Karpas-422 (cell line): ENCODE data around the gene GLT6D1. TPM values are rescaled to one million over a fixed set of nuclear protein-coding genes. Genes with fewer than 3 reads are reported as not detected.

ENCODE experiments used
- DNase-seq: peaks from one replicate; pipeline ENCODE4 v3.0.0-alpha.2; 2015
- H2AFZ ChIP-seq: fragments of 200-600 bp; sonication (generic); 2 replicates; pipeline ENCODE4 v1.6.1; 2014; ENCODE audit warnings: antibody characterized with exemption, low read length, mixed read lengths
- H3K27ac ChIP-seq: fragments of 200-600 bp; sonication (generic); 2 replicates; pipeline ENCODE4 v1.5.1; 2014; ENCODE audit warnings: mild to moderate bottlenecking, low read length, moderate library complexity
- H3K27me3 ChIP-seq: fragments of 200-600 bp; sonication (generic); 2 replicates; pipeline ENCODE4 v1.6.1; 2014; ENCODE audit warnings: low read length, mixed read lengths
- H3K36me3 ChIP-seq: fragments of 200-600 bp; sonication (generic); 2 replicates; pipeline ENCODE4 v1.6.1; 2014; ENCODE audit warnings: low read length, mixed read lengths; ENCODE audit not compliant: insufficient read depth
- H3K4me1 ChIP-seq: fragments of 200-600 bp; sonication (generic); 2 replicates; pipeline ENCODE4 v1.6.1; 2014; ENCODE audit warnings: mild to moderate bottlenecking, low read length, mixed read lengths
- H3K4me2 ChIP-seq: fragments of 200-600 bp; sonication (generic); 2 replicates; pipeline ENCODE4 v1.6.1; 2014; ENCODE audit warnings: low read length, low read depth, mild to moderate bottlenecking; ENCODE audit not compliant: poor library complexity, severe bottlenecking
- H3K4me3 ChIP-seq: fragments of 200-600 bp; sonication (generic); 2 replicates; pipeline ENCODE4 v1.5.1; 2014; ENCODE audit warnings: mild to moderate bottlenecking, antibody characterized with exemption, low read length, mixed read lengths
- H3K79me2 ChIP-seq: fragments of 200-600 bp; sonication (generic); 2 replicates; pipeline ENCODE4 v1.6.1; 2014; ENCODE audit warnings: mild to moderate bottlenecking, low read length, mixed read lengths
- H3K9ac ChIP-seq: fragments of 200-600 bp; sonication (generic); 2 replicates; pipeline ENCODE4 v1.6.0; 2014; ENCODE audit warnings: low read length
- H3K9me2 ChIP-seq: fragments of 200-600 bp; sonication (generic), shearing (Covaris generic); replicated peaks from 2 replicates; pipeline ENCODE4 v1.6.0; 2014; ENCODE audit warnings: mild to moderate bottlenecking, low read length, moderate library complexity; ENCODE audit not compliant: insufficient read depth
- H3K9me3 ChIP-seq: fragments of 300-700, 200-600 bp; sonication (generic); 2 replicates; pipeline ENCODE4 v1.6.1; 2014; ENCODE audit warnings: low read length, mixed read lengths
- H4K20me1 ChIP-seq: fragments of 200-600 bp; sonication (generic); 2 replicates; pipeline ENCODE4 v1.6.1; 2014; ENCODE audit warnings: mild to moderate bottlenecking, antibody characterized with exemption, low read length, low read depth; ENCODE audit not compliant: insufficient read depth
- total RNA-seq: library from RNA; depleted of rRNA; stranded (reverse); fragments of >200 nt; shearing (Covaris generic); gene quantifications from 2 replicates; pipeline ENCODE4 v1.2.3, GENCODE V29; 2014; ENCODE audit warnings: low replicate concordance

The GLT6D1 gene
- total RNA-seq, 1 experiment from 2014 or later, result not detected

- Histone ChIP-seq H3K36me3 (no peaks in the 10 kb centered on the region), H2AFZ (no peak overlapping the region), H3K9me2 (no peaks in the 10 kb centered on the region), H3K27ac (no peak overlapping the region), H4K20me1 (no peaks in the 10 kb centered on the region), H3K9me3 (no peaks in the 10 kb centered on the region), H3K4me3 (no peak overlapping the region), H3K79me2 (no peaks in the 10 kb centered on the region), H3K4me1 (no peaks in the 10 kb centered on the region), H3K4me2 (no peak overlapping the region), H3K9ac (no peak overlapping the region), H3K27me3 (no peaks in the 10 kb centered on the region)
- DNase-seq, result no peak
Observed at GRCh38 chr9:135615666-135616618, 23.4 kb downstream of the GLT6D1 start.

- no peak overlapping the region for H3K27ac ChIP-seq
- H3K4me1 ChIP-seq, result no peaks in the 10 kb centered on the region
- no peak for DNase-seq
- no peak overlapping the region for H3K9ac ChIP-seq
- H4K20me1 ChIP-seq, result no peaks in the 10 kb centered on the region
- H3K4me2 ChIP-seq, result no peak overlapping the region
- H3K27me3 ChIP-seq, result no peaks in the 10 kb centered on the region
- no peaks in the 10 kb centered on the region for H3K79me2 ChIP-seq
- H3K4me3 ChIP-seq, result no peak overlapping the region
- no peak overlapping the region for H2AFZ ChIP-seq
- H3K9me2 ChIP-seq, result no peaks in the 10 kb centered on the region
- H3K9me3 ChIP-seq, result no peaks in the 10 kb centered on the region
- no peaks in the 10 kb centered on the region for H3K36me3 ChIP-seq
Observed at GRCh38 chr9:135614821-135615665, 24.3 kb downstream of the GLT6D1 start.

GRCh38 chr9:135613946-135614805 is 25.2 kb downstream of the GLT6D1 start:
- no peak for DNase-seq
- no peaks in the 10 kb centered on the region for H3K9me2 ChIP-seq
- no peaks in the 10 kb centered on the region for H3K9me3 ChIP-seq
- no peak overlapping the region for H3K27ac ChIP-seq
- H3K36me3 ChIP-seq, result no peaks in the 10 kb centered on the region
- no peaks in the 10 kb centered on the region for H3K27me3 ChIP-seq
- no peak overlapping the region for H3K9ac ChIP-seq
- no peaks in the 10 kb centered on the region for H3K79me2 ChIP-seq
- no peaks in the 10 kb centered on the region for H3K4me1 ChIP-seq
- no peak overlapping the region for H2AFZ ChIP-seq
- H4K20me1 ChIP-seq, result no peaks in the 10 kb centered on the region
- no peak overlapping the region for H3K4me3 ChIP-seq
- H3K4me2 ChIP-seq, result no peak overlapping the region

GRCh38 chr9:135612981-135613910 is 26.1 kb downstream of the GLT6D1 start:
- Histone ChIP-seq H3K9me2 (no peaks in the 10 kb centered on the region), H3K79me2 (no peaks in the 10 kb centered on the region), H3K27me3 (no peaks in the 10 kb centered on the region), H3K4me2 (no peak overlapping the region), H3K4me3 (no peak overlapping the region), H3K4me1 (no peaks in the 10 kb centered on the region), H2AFZ (no peak overlapping the region), H3K27ac (no peak overlapping the region), H3K9ac (no peak overlapping the region), H4K20me1 (no peaks in the 10 kb centered on the region), H3K9me3 (no peaks in the 10 kb centered on the region), H3K36me3 (no peaks in the 10 kb centered on the region)
- no peak for DNase-seq

GRCh38 chr9:135612437-135612836 is 26.9 kb downstream of the GLT6D1 start:
- H3K9ac ChIP-seq, result no peak overlapping the region
- DNase-seq, result no peak
- H3K9me3 ChIP-seq, result no peaks in the 10 kb centered on the region
- H3K36me3 ChIP-seq, result no peaks in the 10 kb centered on the region
- no peaks in the 10 kb centered on the region for H3K9me2 ChIP-seq
- H2AFZ ChIP-seq, result no peak overlapping the region
- no peaks in the 10 kb centered on the region for H3K27me3 ChIP-seq
- no peaks in the 10 kb centered on the region for H3K79me2 ChIP-seq
- no peak overlapping the region for H3K4me3 ChIP-seq
- H4K20me1 ChIP-seq, result no peaks in the 10 kb centered on the region
- no peaks in the 10 kb centered on the region for H3K4me1 ChIP-seq
- no peak overlapping the region for H3K27ac ChIP-seq
- no peak overlapping the region for H3K4me2 ChIP-seq

GRCh38 chr9:135611875-135612209 is 27.5 kb downstream of the GLT6D1 start:
- no peaks in the 10 kb centered on the region for H3K4me1 ChIP-seq
- H2AFZ ChIP-seq, result no peak overlapping the region
- H3K27me3 ChIP-seq, result no peaks in the 10 kb centered on the region
- no peak for DNase-seq
- no peak overlapping the region for H3K4me3 ChIP-seq
- H3K4me2 ChIP-seq, result no peak overlapping the region
- no peaks in the 10 kb centered on the region for H4K20me1 ChIP-seq
- no peaks in the 10 kb centered on the region for H3K9me2 ChIP-seq
- no peaks in the 10 kb centered on the region for H3K9me3 ChIP-seq
- no peaks in the 10 kb centered on the region for H3K79me2 ChIP-seq
- H3K27ac ChIP-seq, result no peak overlapping the region
- no peak overlapping the region for H3K9ac ChIP-seq
- H3K36me3 ChIP-seq, result no peaks in the 10 kb centered on the region

- Histone ChIP-seq H3K4me2 (no peak overlapping the region), H3K4me1 (no peaks in the 10 kb centered on the region), H3K4me3 (no peak overlapping the region), H3K27me3 (no peaks in the 10 kb centered on the region), H3K36me3 (no peaks in the 10 kb centered on the region), H3K9me2 (no peaks in the 10 kb centered on the region), H3K27ac (no peak overlapping the region), H3K9ac (no peak overlapping the region), H3K79me2 (no peaks in the 10 kb centered on the region), H3K9me3 (no peaks in the 10 kb centered on the region), H4K20me1 (no peaks in the 10 kb centered on the region), H2AFZ (no peak overlapping the region)
- no peak for DNase-seq
Observed at GRCh38 chr9:135611142-135611874, 28.0 kb downstream of the GLT6D1 start.
